ENCODE data around the gene GALNTL6. TPM values are rescaled to one million over a fixed set of nuclear protein-coding genes. Genes with fewer than 3 reads are reported as not detected.

GALNTL6 gene
- total and polyA plus RNA-seq, 2 donors (not counting 3 experiments of a cell fraction or from before 2014, with no cell fraction given) = not detected

DNA sequence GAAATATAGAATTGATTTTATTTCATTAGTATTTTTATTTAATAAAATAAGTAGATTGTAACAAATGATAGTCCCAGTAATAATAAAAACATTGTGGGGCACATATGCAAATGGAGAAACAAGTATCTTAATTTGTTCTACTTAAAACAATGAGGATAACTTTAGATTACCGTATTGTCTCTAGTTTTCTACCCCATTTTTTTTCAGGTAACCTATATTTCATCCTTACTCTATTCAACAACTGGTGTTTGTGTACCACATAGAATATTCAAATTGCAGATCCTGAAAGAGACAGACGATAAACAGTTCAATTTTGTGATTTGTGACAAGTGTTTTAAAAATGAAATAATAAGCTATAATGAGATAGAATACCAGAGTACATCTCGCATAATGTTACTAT is 671.8 kb downstream of the GALNTL6 start:
- intact Hi-C loops (cut with micrococcal nuclease) = no loop called here
- H3K79me2 ChIP-seq (ENCODE audit: control insufficient read depth, insufficient read depth, low read length) = no peaks in the 10 kb centered on the region
- ChIA-PET POLR2A (no interaction called here), CTCF (no interaction called here)
- no peak overlapping the region for H3K4me3 ChIP-seq (replicated peaks in 1 of 3; ENCODE audit: insufficient read depth in 1 of 3, low read depth in 1 of 3, low read length in 3 of 3)
- H3K4me1 ChIP-seq (ENCODE audit: control insufficient read depth, extremely low read depth, insufficient read depth, low read length) = no peaks in the 10 kb centered on the region
- TF ChIP-seq GATA2 (IDR thresholded peaks at IDR 0.05; ENCODE audit: insufficient read depth, insufficient read length, low read depth, low read length) = no peak
- TF ChIP-seq POLR2A (IDR thresholded peaks at IDR 0.05; ENCODE audit: low read depth, low read length) = no peak
- no peak overlapping the region for H2AFZ ChIP-seq (ENCODE audit: low read depth, low read length)
- no peaks in the 10 kb centered on the region for H3K36me3 ChIP-seq (ENCODE audit: control insufficient read depth in 2 of 2, extremely low read depth in 1 of 2, insufficient read depth in 2 of 2, low read length in 2 of 2)
- no peaks in the 10 kb centered on the region for H3K9me1 ChIP-seq (replicated peaks; ENCODE audit: control insufficient read depth, extremely low read depth, insufficient read depth, low read length)
- no peaks in the 10 kb centered on the region for H3K27me3 ChIP-seq (ENCODE audit: control insufficient read depth in 2 of 2, insufficient read depth in 2 of 2, low read length in 2 of 2)
- no TSS peak for BruUV-seq (replicated peaks)
- no peak overlapping the region for H3K9ac ChIP-seq (replicated peaks; ENCODE audit: extremely low read depth, insufficient read depth, low read length)
- FAIRE-seq = no peak
- no peak for DNase-seq (ENCODE audit: low read depth, low spot score)
- no peak overlapping the region for H3K4me2 ChIP-seq (ENCODE audit: insufficient read depth, low read length)
- no peaks in the 10 kb centered on the region for H3K9me3 ChIP-seq (replicated peaks; ENCODE audit: control insufficient read depth, insufficient read depth, low read length)
- H4K20me1 ChIP-seq (replicated peaks; ENCODE audit: control insufficient read depth, extremely low read depth, insufficient read depth, low read length) = no peaks in the 10 kb centered on the region
- no peak overlapping the region for H3K27ac ChIP-seq (ENCODE audit: insufficient read depth, low read depth, low read length)
- dilution Hi-C loops (cut with MboI; ENCODE audit: extremely low pct_ligation_motif_present, low sequenced_read_pairs) = no loop called here

DNA sequence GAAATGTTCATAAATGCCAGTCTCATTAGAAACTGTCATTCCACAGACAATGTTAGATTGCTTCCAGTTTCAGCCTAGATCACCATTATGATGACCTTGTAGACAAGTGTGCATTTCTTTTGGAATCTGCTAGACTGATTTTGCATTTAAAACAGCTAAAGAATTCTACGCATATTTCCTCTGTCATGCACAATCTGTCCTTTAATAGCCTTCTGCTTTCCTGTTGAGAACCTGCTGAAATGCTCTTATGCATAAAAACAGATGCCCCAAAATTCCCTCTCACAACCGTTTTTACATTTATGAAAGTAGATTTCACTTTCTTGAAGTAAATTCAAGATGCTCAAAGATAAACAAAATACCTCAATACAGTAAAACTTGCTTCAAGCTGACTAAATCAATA is 673.3 kb downstream of the GALNTL6 start:
- BruUV-seq (replicated peaks) = no TSS peak
- no peaks in the 10 kb centered on the region for H4K20me1 ChIP-seq (replicated peaks; ENCODE audit: control insufficient read depth, extremely low read depth, insufficient read depth, low read length)
- TF ChIP-seq POLR2AphosphoS5 (IDR thresholded peaks at IDR 0.05; ENCODE audit: insufficient read depth, low read depth, low read length) (no peak), FOS (IDR thresholded peaks at IDR 0.05; ENCODE audit: borderline replicate concordance, insufficient read depth, low read length) (no peak), JUN (IDR thresholded peaks at IDR 0.05; ENCODE audit: borderline replicate concordance, insufficient read depth, insufficient read length, low read depth) (no peak), EZH2 (IDR thresholded peaks at IDR 0.05; ENCODE audit: borderline replicate concordance, low read depth, low read length, severe bottlenecking) (no peak), POLR2A (IDR thresholded peaks at IDR 0.05; ENCODE audit: low read depth, low read length) (no peak), MYC (IDR thresholded peaks at IDR 0.05; ENCODE audit: low read depth, low read length) (no peak), GATA2 (IDR thresholded peaks at IDR 0.05; ENCODE audit: insufficient read depth, insufficient read length, low read depth, low read length) (no peak)
- TF ChIP-seq, protein P1, sequence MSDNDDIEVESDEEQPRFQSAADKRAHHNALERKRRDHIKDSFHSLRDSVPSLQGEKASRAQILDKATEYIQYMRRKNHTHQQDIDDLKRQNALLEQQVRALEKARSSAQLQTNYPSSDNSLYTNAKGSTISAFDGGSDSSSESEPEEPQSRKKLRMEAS (IDR thresholded peaks at IDR 0.05; ENCODE audit: insufficient read depth, insufficient read length) = no peak
- TF ChIP-seq, protein P2, sequence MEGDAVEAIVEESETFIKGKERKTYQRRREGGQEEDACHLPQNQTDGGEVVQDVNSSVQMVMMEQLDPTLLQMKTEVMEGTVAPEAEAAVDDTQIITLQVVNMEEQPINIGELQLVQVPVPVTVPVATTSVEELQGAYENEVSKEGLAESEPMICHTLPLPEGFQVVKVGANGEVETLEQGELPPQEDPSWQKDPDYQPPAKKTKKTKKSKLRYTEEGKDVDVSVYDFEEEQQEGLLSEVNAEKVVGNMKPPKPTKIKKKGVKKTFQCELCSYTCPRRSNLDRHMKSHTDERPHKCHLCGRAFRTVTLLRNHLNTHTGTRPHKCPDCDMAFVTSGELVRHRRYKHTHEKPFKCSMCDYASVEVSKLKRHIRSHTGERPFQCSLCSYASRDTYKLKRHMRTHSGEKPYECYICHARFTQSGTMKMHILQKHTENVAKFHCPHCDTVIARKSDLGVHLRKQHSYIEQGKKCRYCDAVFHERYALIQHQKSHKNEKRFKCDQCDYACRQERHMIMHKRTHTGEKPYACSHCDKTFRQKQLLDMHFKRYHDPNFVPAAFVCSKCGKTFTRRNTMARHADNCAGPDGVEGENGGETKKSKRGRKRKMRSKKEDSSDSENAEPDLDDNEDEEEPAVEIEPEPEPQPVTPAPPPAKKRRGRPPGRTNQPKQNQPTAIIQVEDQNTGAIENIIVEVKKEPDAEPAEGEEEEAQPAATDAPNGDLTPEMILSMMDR (IDR thresholded peaks at IDR 0.05; ENCODE audit: extremely low read depth in 1 of 2, insufficient read depth in 1 of 2, low read depth in 1 of 2, low read length in 2 of 2) = no peak
- FAIRE-seq = no peak
- no peak overlapping the region for H2AFZ ChIP-seq (ENCODE audit: low read depth, low read length)
- ChIA-PET CTCF (no interaction called here), POLR2A (no interaction called here)
- intact Hi-C loops (cut with micrococcal nuclease) (no loop called here), dilution Hi-C loops (cut with MboI; ENCODE audit: extremely low pct_ligation_motif_present, low sequenced_read_pairs) (no loop called here)
- no peak overlapping the region for H3K4me2 ChIP-seq (ENCODE audit: insufficient read depth, low read length)
- H3K36me3 ChIP-seq (ENCODE audit: control insufficient read depth in 2 of 2, extremely low read depth in 1 of 2, insufficient read depth in 2 of 2, low read length in 2 of 2) = no peaks in the 10 kb centered on the region
- H3K27ac ChIP-seq (ENCODE audit: insufficient read depth, low read depth, low read length) = no peak overlapping the region
- H3K9me3 ChIP-seq (replicated peaks; ENCODE audit: control insufficient read depth, insufficient read depth, low read length) = no peaks in the 10 kb centered on the region
- H3K4me3 ChIP-seq (replicated peaks in 1 of 3; ENCODE audit: insufficient read depth in 1 of 3, low read depth in 1 of 3, low read length in 3 of 3) = no peak overlapping the region
- H3K4me1 ChIP-seq (ENCODE audit: control insufficient read depth, extremely low read depth, insufficient read depth, low read length) = no peaks in the 10 kb centered on the region
- no peaks in the 10 kb centered on the region for H3K79me2 ChIP-seq (ENCODE audit: control insufficient read depth, insufficient read depth, low read length)
- H3K9me1 ChIP-seq (replicated peaks; ENCODE audit: control insufficient read depth, extremely low read depth, insufficient read depth, low read length) = no peaks in the 10 kb centered on the region
- H3K9ac ChIP-seq (replicated peaks; ENCODE audit: extremely low read depth, insufficient read depth, low read length) = no peak overlapping the region
- no peak for DNase-seq (ENCODE audit: low read depth, low spot score)
- H3K27me3 ChIP-seq (ENCODE audit: control insufficient read depth in 2 of 2, insufficient read depth in 2 of 2, low read length in 2 of 2) = no peaks in the 10 kb centered on the region

Measured in endothelial cell of umbilical vein (primary cell).